HepG2 (cell line): ENCODE measurements around the gene CRHR1. TPM values are rescaled to one million over a fixed set of nuclear protein-coding genes. Genes with fewer than 3 reads are reported as not detected.
A peak's percentile ranks its signal among the peaks of the same experiment; 100 is the strongest.

Source experiments
- ATAC-seq: fragments of 200-7000 bp; cut with Tn5 transposase; 3 replicates; pipeline ENCODE4 v1.9.1; 2020; ENCODE audit warnings: mild to moderate bottlenecking, moderate library complexity
- BruUV-seq: library from RNA; stranded (reverse); fragments of 400-500 nt; replicated peaks from 2 replicates; lab custom pipeline; 2021; lab: Mats Ljungman, UMichigan
- CTCF ChIA-PET: fragments of 300-600 bp; formaldehyde crosslinking; extraction: SDS; loops from one replicate; lab custom pipeline; 2021; ENCODE audit warnings: low total read pairs, inconsistent platforms, low intra/inter-chr PET ratio; lab: Yijun Ruan, JAX
- POLR2A ChIA-PET: fragments of 350-600 bp; sonication (Branson Sonifier 250); formaldehyde crosslinking; loops from one replicate; lab custom pipeline; 2020; ENCODE audit warnings: antibody characterized with exemption, inconsistent platforms; lab: Yijun Ruan, JAX
- DNase-seq: peaks from one replicate; pipeline ENCODE4 v3.0.0-alpha.2; 2015; ENCODE audit warnings: low spot score
- FAIRE-seq: peaks from 3 replicates; lab custom pipeline; 2011; peaks lifted over from hg19 to GRCh38; lab: Jason Lieb, UNC
- H2AFZ ChIP-seq: one replicate; pipeline ENCODE4 v1.6.1; 2011; ENCODE audit warnings: low read length, inconsistent platforms
- H3K27ac ChIP-seq: fragments of 300-600 bp; 3 replicates; pipeline ENCODE4 v1.8.0; 2011; ENCODE audit warnings: mixed run types, mild to moderate bottlenecking, mixed read lengths, low read length, inconsistent platforms; ENCODE audit not compliant: insufficient read depth; ENCODE audit errors: extremely low read length
- H3K27me3 ChIP-seq, 2 experiments: fragments of 200-600 bp in 1 of 2; 2 replicates in 1 of 2; 3 replicates in 1 of 2; pipeline versions ENCODE4 v1.6.0 to v1.8.0; 2011; ENCODE audit warnings: low read length in 2 of 2, mild to moderate bottlenecking in 2 of 2, moderate library complexity in 2 of 2, inconsistent platforms in 1 of 2; ENCODE audit not compliant: insufficient read depth in 2 of 2, control insufficient read depth in 1 of 2
- H3K36me3 ChIP-seq, 2 experiments: fragments of 200-600 bp in 1 of 2; replicated peaks in 1 of 2; 2 replicates in 1 of 2; 3 replicates in 1 of 2; pipeline versions ENCODE4 v1.5.1 to v1.8.0; 2011; ENCODE audit warnings: low read length in 2 of 2, inconsistent platforms in 1 of 2; ENCODE audit not compliant: insufficient read depth in 2 of 2, control insufficient read depth in 1 of 2
- H3K4me1 ChIP-seq: 2 replicates; pipeline ENCODE4 v1.5.1; 2012; ENCODE audit warnings: low read length, inconsistent platforms; ENCODE audit not compliant: insufficient read depth
- H3K4me2 ChIP-seq: 2 replicates; pipeline ENCODE4 v1.6.0; 2011; ENCODE audit warnings: low read depth, low read length, inconsistent platforms
- H3K4me3 ChIP-seq, 3 experiments: fragments of 200-600 bp in 1 of 3; sonication (generic), shearing (Covaris generic) in 1 of 3; replicated peaks in 1 of 3; 2 replicates each; pipeline ENCODE4 v1.5.1; 2011 to 2016; ENCODE audit warnings: low read length in 3 of 3, inconsistent platforms in 2 of 3, low read depth in 2 of 3, mild to moderate bottlenecking in 2 of 3, control low read depth in 1 of 3, mixed read lengths in 1 of 3; ENCODE audit not compliant: insufficient read depth in 1 of 3
- H3K79me2 ChIP-seq: one replicate; pipeline ENCODE4 v1.6.1; 2011; ENCODE audit warnings: low read length, inconsistent platforms; ENCODE audit not compliant: insufficient read depth
- H3K9ac ChIP-seq: 2 replicates; pipeline ENCODE4 v1.6.0; 2011; ENCODE audit warnings: mild to moderate bottlenecking, low read depth, low read length, inconsistent platforms; ENCODE audit not compliant: insufficient read depth
- H3K9me3 ChIP-seq: 2 replicates; pipeline ENCODE4 v1.5.1; 2012; ENCODE audit warnings: mild to moderate bottlenecking, low read length
- H4K20me1 ChIP-seq: 2 replicates; pipeline ENCODE4 v1.6.0; 2011; ENCODE audit warnings: inconsistent platforms, mild to moderate bottlenecking, low read length, moderate library complexity; ENCODE audit not compliant: insufficient read depth
- HES4 ChIP-seq: sonication (generic); formaldehyde crosslinking; IDR thresholded peaks from 2 replicates; pipeline ENCODE4 v1.9.0; 2021; ENCODE audit warnings: mild to moderate bottlenecking, missing genetic modification reagents, borderline replicate concordance
- HMG20A ChIP-seq: IDR thresholded peaks from 2 replicates; pipeline ENCODE4 v1.6.1; 2016; ENCODE audit warnings: borderline replicate concordance
- HNF4A ChIP-seq: sonication (generic); formaldehyde crosslinking; IDR thresholded peaks from 2 replicates; pipeline ENCODE4 v1.4.0; 2020; ENCODE audit warnings: missing genetic modification reagents
- PATZ1 ChIP-seq: sonication (generic); formaldehyde crosslinking; IDR thresholded peaks from 2 replicates; pipeline ENCODE4 v1.4.0; 2020; ENCODE audit warnings: missing genetic modification reagents
- RARA ChIP-seq: IDR thresholded peaks from 2 replicates; pipeline ENCODE4 v1.6.1; 2016; ENCODE audit warnings: missing genetic modification reagents, missing compliant biosample characterization
- ZFP37 ChIP-seq: sonication (generic); formaldehyde crosslinking; IDR thresholded peaks from 2 replicates; pipeline ENCODE4 v1.4.0; 2020; ENCODE audit warnings: missing genetic modification reagents, borderline replicate concordance
- ZFY ChIP-seq: sonication (generic); formaldehyde crosslinking; IDR thresholded peaks from 2 replicates; pipeline ENCODE4 v1.4.0; 2020; ENCODE audit warnings: missing genetic modification reagents
- ZKSCAN5 ChIP-seq: sonication (generic); formaldehyde crosslinking; IDR thresholded peaks from 2 replicates; pipeline ENCODE4 v1.5.1; 2020; ENCODE audit warnings: mild to moderate bottlenecking, missing genetic modification reagents
- ZSCAN30 ChIP-seq: sonication (generic); formaldehyde crosslinking; IDR thresholded peaks from 2 replicates; pipeline ENCODE4 v1.5.0; 2020; ENCODE audit warnings: mild to moderate bottlenecking, missing genetic modification reagents
- WGBS: methylation state at CpG from one replicate; pipeline ENCODE4 v1.1.6; 2017; ENCODE audit warnings: low lambda C conversion rate; 5-methylcytosine and 5-hydroxymethylcytosine counted together
- in situ Hi-C: cut with HindIII; loops from 2 replicates; pipeline ENCODE4 v1.10.0; 2017; ENCODE audit warnings: low pct_unique_long_range_greater_than_20kb; ENCODE audit not compliant: extremely low pct_ligation_motif_present
- intact Hi-C: fragments of 100-400 bp; cut with micrococcal nuclease; formaldehyde crosslinking; loops from one replicate; pipeline ENCODE4 v1.10.0; 2022; ENCODE audit not compliant: unreplicated experiment
- polyA plus RNA-seq, 8 experiments: library from polyadenylated mRNA; depleted of rRNA in 3 of 8; stranded (reverse) in 7 of 8; unstranded in 1 of 8; fragments of >200 nt; fragmentation: Illumina TruSeq in 4 of 8; extraction: Trizol in 4 of 8; gene quantifications; 2 replicates each; pipeline versions ENCODE4 v1.2.1 to v1.2.3, GENCODE V29; 2011 to 2016; ENCODE audit warnings: low read depth in 4 of 8, missing spikeins in 1 of 8, mixed read lengths in 1 of 8; ENCODE audit not compliant: insufficient read depth in 1 of 8
- total RNA-seq, 5 experiments: library from RNA; depleted of rRNA; stranded (reverse); fragments of >200 nt; fragmentation: Illumina TruSeq; extraction: Trizol; gene quantifications; 2 replicates each; pipeline ENCODE4 v1.2.3, GENCODE V29; 2016; ENCODE audit warnings: low read depth in 1 of 5
- TF ChIP-seq, protein P1 (sequence below): sonication (generic); formaldehyde crosslinking; IDR thresholded peaks from 2 replicates; pipeline ENCODE4 v1.5.1; 2020; ENCODE audit warnings: mild to moderate bottlenecking, missing genetic modification reagents, moderate library complexity

Gene CRHR1
- total and polyA plus RNA-seq, 2 of the 13 experiments (the other 11 are each of a cell fraction or from before 2014, with no cell fraction given), result not detected

GRCh38 chr17:45814622-45815606, 30.8 kb downstream of the CRHR1 start:
- ChIA-PET POLR2A (no interaction called here), CTCF (no interaction called here)
- peaks cover 10 to 61% of the 10 kb centered on the region in 2 experiments; a peak in 4 of 5 replicates for H3K27me3 ChIP-seq
- H3K36me3 ChIP-seq, result no peaks in the 10 kb centered on the region
- no peak overlapping the region for H3K27ac ChIP-seq
- no peak overlapping the region for H3K4me3 ChIP-seq
- no peaks in the 10 kb centered on the region for H4K20me1 ChIP-seq
- 37% methylated on average over 17 of the region's 17 CpGs for WGBS
- TF ChIP-seq ZSCAN30 (CRISPR knock-in tag) (0 out of 2 replicates have a peak, but pooled peaks have one; percentile 21), HNF4A (CRISPR knock-in tag) (peak; percentile 22; the same call in 1 of the 2 replicates), RARA (CRISPR knock-in tag) (no peak), PATZ1 (peak; percentile 57), ZFP37 (CRISPR knock-in tag) (no peak), HES4 (no peak), ZKSCAN5 (CRISPR knock-in tag) (0 out of 2 replicates have a peak, but pooled peaks have one; percentile 57), HMG20A (CRISPR knock-in tag) (no peak), ZFY (CRISPR knock-in tag) (0 out of 2 replicates have a peak, but pooled peaks have one; percentile 31)
- TF ChIP-seq, protein P1, sequence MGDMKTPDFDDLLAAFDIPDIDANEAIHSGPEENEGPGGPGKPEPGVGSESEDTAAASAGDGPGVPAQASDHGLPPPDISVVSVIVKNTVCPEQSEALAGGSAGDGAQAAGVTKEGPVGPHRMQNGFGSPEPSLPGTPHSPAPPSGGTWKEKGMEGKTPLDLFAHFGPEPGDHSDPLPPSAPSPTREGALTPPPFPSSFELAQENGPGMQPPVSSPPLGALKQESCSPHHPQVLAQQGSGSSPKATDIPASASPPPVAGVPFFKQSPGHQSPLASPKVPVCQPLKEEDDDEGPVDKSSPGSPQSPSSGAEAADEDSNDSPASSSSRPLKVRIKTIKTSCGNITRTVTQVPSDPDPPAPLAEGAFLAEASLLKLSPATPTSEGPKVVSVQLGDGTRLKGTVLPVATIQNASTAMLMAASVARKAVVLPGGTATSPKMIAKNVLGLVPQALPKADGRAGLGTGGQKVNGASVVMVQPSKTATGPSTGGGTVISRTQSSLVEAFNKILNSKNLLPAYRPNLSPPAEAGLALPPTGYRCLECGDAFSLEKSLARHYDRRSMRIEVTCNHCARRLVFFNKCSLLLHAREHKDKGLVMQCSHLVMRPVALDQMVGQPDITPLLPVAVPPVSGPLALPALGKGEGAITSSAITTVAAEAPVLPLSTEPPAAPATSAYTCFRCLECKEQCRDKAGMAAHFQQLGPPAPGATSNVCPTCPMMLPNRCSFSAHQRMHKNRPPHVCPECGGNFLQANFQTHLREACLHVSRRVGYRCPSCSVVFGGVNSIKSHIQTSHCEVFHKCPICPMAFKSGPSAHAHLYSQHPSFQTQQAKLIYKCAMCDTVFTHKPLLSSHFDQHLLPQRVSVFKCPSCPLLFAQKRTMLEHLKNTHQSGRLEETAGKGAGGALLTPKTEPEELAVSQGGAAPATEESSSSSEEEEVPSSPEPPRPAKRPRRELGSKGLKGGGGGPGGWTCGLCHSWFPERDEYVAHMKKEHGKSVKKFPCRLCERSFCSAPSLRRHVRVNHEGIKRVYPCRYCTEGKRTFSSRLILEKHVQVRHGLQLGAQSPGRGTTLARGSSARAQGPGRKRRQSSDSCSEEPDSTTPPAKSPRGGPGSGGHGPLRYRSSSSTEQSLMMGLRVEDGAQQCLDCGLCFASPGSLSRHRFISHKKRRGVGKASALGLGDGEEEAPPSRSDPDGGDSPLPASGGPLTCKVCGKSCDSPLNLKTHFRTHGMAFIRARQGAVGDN (CRISPR knock-in tag), result peak; percentile 24; the same call in 1 of the 2 replicates
- DNase-seq (no peak), FAIRE-seq (no peak), ATAC-seq (no peak)
- intact Hi-C loops (no loop called here), in situ Hi-C loops (no loop called here)
- 0 out of 2 replicates have a peak overlapping the region, but pooled peaks have one; percentile 2 for H3K4me2 ChIP-seq
- H3K4me1 ChIP-seq, result peaks cover 23% of the 10 kb centered on the region
- H3K9ac ChIP-seq, result no peak overlapping the region
- BruUV-seq, result no TSS peak
- no peak overlapping the region for H2AFZ ChIP-seq
- H3K9me3 ChIP-seq, result no peaks in the 10 kb centered on the region
- no peaks in the 10 kb centered on the region for H3K79me2 ChIP-seq
